HUES48 (cell line): Measurements from ENCODE around the gene FNDC3B.
A peak's percentile ranks its signal among the peaks of the same experiment; 100 is the strongest.
"Not testable (repeated sequence)": the region's sequence is repeated elsewhere in the genome, so short reads cannot be mapped to it uniquely, and the experiment has no call there.

ENCODE experiments used
- H3K27ac ChIP-seq: one replicate; pipeline ENCODE4 v1.7.0; 2013; ENCODE audit warnings: low read depth, low read length, inconsistent platforms
- H3K27me3 ChIP-seq: 2 replicates; pipeline ENCODE4 v1.6.1; 2013; ENCODE audit warnings: mild to moderate bottlenecking, low read length; ENCODE audit not compliant: control insufficient read depth, insufficient read depth
- H3K36me3 ChIP-seq: 2 replicates; pipeline ENCODE4 v1.6.1; 2013; ENCODE audit warnings: low read length; ENCODE audit not compliant: control insufficient read depth, insufficient read depth
- H3K4me1 ChIP-seq: 2 replicates; pipeline ENCODE4 v1.6.1; 2013; ENCODE audit warnings: mild to moderate bottlenecking, low read length; ENCODE audit not compliant: control insufficient read depth, insufficient read depth
- H3K4me3 ChIP-seq: 2 replicates; pipeline ENCODE4 v1.5.1; 2013; ENCODE audit warnings: mild to moderate bottlenecking, low read depth, low read length
- H3K9ac ChIP-seq: 2 replicates; pipeline ENCODE4 v1.6.1; 2013; ENCODE audit warnings: mild to moderate bottlenecking, low read depth, low read length, moderate library complexity
- H3K9me3 ChIP-seq: 2 replicates; pipeline ENCODE4 v1.6.1; 2013; ENCODE audit warnings: low read length; ENCODE audit not compliant: control insufficient read depth, insufficient read depth

Gene FNDC3B

DNA sequence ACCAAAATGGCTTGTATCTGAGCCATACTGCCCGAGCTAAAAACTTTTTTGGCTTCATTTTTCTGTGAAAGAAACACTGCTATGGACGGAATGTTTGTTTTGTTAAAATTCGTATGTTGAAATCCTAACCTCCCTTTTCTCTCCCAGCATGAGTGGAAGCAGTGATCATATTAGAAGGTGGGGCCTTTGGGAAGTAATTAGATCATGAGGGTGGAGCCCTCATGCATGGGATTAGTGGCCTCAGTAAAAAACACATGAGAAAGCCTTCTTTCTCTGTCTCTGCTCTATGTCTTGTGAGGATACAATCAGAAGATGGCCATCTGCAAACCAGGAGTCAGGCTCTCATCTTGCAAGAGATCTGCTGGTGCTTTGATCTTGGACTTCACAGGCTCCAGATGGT lies 7.4 kb upstream of the FNDC3B start:
- Histone ChIP-seq H3K4me3 (no peak overlapping the region), H3K27ac (no peak overlapping the region), H3K36me3 (no peaks in the 10 kb centered on the region), H3K27me3 (no peaks in the 10 kb centered on the region), H3K9me3 (no peaks in the 10 kb centered on the region), H3K4me1 (no peaks in the 10 kb centered on the region), H3K9ac (no peak overlapping the region)

DNA sequence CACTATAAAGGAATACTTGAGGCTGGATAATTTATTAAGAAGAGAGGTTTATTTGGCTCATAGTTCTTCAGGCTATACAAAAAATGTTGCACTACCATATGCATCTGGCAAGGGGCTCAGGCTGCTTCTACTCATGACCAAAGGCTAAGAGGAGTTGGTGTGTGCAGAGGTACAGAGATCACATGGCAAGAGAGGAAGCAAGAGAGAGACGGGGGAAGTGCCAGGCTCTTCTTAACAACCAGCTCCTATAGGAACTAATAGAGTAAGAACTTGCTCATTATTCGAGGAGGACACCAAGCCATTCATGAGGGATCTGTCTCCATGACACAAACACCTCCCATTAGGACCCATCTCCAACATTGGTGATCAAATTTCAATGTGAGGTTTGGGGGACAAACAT lies 6.0 kb upstream of the FNDC3B start:
- Histone ChIP-seq H3K9ac (no peak overlapping the region), H3K36me3 (no peaks in the 10 kb centered on the region), H3K27me3 (no peaks in the 10 kb centered on the region), H3K9me3 (no peaks in the 10 kb centered on the region), H3K4me3 (no peak overlapping the region), H3K27ac (no peak overlapping the region), H3K4me1 (no peaks in the 10 kb centered on the region)

DNA sequence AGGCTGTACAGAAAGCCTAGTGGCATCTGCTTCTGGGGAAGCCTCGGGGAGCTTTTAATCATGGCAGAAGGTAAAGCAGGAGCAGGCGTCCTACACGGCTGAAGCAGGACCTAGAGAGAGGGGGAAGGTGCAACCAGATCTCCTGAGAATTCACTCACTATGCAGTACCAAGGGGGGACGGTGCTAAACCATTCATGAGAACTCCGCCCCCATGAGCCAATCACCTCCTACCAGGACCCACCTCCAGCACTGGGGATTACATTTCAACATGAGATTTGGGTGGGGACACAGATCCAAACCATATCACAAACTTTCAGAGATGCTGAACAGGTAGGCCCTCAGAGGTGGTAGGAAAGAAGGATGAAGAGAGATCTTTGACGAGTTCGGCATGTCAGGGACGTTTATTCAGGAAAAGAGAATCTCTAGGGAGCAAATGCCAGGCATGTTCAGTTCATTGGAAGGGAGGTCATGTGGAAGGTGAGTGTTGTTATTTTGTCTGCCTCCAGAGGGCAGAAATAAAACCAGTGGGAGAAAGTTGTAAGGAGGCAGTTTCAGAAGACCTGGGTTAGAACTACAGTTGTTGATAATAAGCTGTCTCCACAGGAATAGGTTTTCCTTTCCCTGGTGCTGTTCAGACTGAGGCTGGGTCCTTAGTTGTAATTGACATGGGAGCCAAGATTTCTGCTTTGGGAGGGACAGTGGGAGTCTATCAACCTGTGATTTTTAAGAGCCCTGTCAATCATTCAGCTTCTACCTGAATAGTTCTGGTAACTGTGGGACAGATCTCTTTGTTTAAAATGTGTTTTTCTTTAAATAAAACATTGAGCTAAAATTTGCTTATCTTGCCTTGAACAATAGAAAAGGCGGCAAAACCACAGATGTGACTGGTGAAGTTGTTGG lies 4.3 kb upstream of the FNDC3B start:
- Histone ChIP-seq H3K9me3 (no peaks in the 10 kb centered on the region), H3K27me3 (no peaks in the 10 kb centered on the region), H3K36me3 (no peaks in the 10 kb centered on the region), H3K4me3 (no peak overlapping the region), H3K9ac (no peak overlapping the region), H3K27ac (no peak overlapping the region), H3K4me1 (no peaks in the 10 kb centered on the region)

- Histone ChIP-seq H3K27me3 (no peaks in the 10 kb centered on the region), H3K9me3 (no peaks in the 10 kb centered on the region), H3K4me1 (peaks cover 3% of the 10 kb centered on the region; the same call in 1 of the 2 replicates), H3K36me3 (no peaks in the 10 kb centered on the region), H3K4me3 (no peak overlapping the region), H3K27ac (no peak overlapping the region), H3K9ac (no peak overlapping the region)
These were observed 2.7 kb upstream of the FNDC3B start for GRCh38 chr3:172036541-172037215.

- H3K27ac ChIP-seq: peak overlapping the region; percentile 95
- H3K4me1 ChIP-seq: peaks cover 18% of the 10 kb centered on the region
- no peaks in the 10 kb centered on the region for H3K9me3 ChIP-seq
- no peaks in the 10 kb centered on the region for H3K36me3 ChIP-seq
- no peaks in the 10 kb centered on the region for H3K27me3 ChIP-seq
- H3K9ac ChIP-seq: no peak overlapping the region
- peak overlapping the region; percentile 92 for H3K4me3 ChIP-seq
These were observed 461 bp upstream of the FNDC3B start for GRCh38 chr3:172038798-172039435.

DNA sequence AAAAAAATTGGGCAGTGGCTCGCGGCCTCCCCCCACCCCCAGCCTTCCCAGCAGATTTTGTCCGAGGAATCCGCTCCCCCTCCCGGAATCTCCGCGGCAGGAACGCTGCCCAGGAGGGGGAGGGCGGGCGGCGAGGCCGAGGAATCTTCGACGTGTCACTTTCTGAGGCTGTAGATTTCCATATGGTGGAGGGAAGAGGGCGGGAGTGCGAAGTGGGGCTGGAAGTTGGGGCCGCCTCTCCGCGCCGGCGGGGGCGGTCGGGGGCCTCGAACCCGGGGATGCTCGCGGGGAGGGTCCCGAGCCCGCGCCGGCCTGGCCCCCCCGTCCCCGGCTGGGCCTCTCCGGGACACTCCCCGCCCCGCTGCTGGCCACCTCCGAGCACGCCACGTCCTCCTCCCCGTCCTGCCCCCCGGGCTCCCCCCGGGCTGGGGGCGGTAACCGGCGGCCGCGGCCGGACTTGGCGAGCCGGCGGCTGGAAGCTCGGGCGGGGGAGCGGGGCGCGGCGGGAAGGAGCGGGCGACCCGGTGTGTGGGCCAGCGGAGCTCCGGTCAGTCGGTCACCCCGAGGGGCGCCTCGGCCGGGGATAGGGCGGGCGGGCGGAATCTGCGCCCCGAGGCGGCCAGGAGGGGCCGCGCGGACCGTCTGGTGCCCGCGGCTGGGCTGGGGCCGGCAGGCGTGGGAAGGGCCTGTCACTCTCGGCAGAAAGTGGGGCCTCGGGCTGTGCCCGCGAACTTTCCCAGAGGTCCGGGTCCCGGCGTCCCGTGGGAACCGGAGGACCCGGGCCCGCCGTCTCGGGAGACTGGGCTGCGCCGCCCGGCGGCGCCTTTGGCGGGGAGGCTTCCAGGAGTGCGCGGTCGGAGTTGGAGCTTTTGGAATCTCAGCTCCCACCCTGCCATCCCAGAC lies 951 bp downstream of the FNDC3B start:
- Histone ChIP-seq H3K4me1 (peaks cover 31% of the 10 kb centered on the region), H3K27ac (peak overlapping the region; percentile 95), H3K9ac (peak overlapping the region; percentile 90), H3K27me3 (no peaks in the 10 kb centered on the region), H3K4me3 (peak overlapping the region; percentile 92), H3K36me3 (no peaks in the 10 kb centered on the region), H3K9me3 (no peaks in the 10 kb centered on the region)

DNA sequence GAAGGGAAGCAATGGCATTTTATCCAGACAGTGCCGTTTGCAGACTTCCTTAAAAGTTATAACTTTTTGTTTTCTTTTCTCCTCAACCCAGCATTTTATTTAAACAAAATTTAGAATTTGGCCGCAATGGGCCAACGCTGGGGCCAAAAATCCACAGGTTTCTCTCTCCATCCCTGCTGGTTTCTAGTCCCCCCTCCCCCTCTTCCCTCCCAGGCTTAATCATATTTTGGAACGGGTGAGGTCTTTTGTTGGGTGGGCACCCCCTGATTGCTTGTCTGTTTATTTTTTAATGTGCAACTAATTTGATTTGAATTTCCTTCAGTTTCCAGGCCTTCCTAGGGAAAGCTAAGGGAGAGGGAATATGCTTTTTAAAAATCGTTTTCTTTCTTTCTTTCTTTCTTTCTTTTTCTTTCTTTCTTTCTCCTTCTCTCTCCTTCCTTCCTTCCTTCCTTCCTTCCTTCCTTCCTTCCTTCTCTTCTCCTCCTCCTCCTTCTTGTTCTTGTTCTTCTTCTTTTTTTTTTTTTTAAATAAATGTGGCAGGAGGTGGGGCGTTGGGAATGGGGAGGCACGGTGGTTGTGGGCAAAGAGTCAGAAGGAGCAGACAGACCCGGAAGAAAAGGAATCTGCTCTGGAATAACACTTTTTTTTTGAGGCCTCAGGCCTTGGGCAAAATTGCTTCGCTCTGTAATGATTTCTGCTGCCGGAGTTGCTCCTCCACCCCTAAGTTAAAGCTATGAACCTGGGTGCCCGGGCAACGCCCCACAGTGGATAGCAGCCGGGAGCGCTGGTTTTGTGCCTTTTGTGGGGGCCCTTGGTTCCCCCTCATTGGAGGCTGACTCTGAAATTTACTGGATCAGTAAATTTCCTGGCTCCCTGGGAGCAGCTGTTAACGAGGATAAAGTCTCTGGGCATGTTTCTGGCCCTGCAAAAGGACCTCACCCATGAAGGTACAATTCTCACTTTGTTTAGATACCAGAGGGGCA lies 1.9 kb downstream of the FNDC3B start:
- Histone ChIP-seq H3K4me3 (peak overlapping the region; percentile 92), H3K27ac (peak overlapping the region; percentile 95), H3K36me3 (no peaks in the 10 kb centered on the region), H3K4me1 (peaks cover 40% of the 10 kb centered on the region), H3K9ac (peak overlapping the region; percentile 90), H3K27me3 (no peaks in the 10 kb centered on the region), H3K9me3 (no peaks in the 10 kb centered on the region)

DNA sequence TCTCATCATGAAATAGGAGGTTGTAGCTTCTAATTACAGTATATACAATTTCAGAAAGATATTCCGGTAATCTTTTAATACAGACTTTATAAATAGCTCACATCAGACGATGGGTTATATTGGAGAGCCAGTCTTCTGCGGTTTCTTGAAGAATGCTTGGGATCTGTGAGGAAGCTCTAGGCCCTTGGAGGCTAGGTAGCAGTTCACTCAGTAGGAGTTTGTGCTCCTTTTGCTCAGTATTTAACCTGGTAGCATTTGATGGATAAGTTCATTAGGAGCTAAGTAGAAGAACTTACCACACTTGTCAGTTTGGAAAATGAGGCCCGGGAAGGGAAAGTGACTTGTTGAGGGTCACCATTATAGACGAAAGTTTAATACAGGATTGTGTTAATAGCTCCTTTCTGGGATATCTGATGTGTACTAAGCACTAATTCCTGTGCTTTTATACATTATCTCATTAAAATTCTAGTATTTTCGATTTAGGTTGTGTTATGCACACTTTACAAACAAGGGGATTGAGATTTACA lies 2.8 kb downstream of the FNDC3B start:
- Histone ChIP-seq H3K9me3 (no peaks in the 10 kb centered on the region), H3K27ac (no peak overlapping the region), H3K4me3 (peak overlapping the region; percentile 92; the same call in 1 of the 2 replicates), H3K9ac (no peak overlapping the region), H3K27me3 (no peaks in the 10 kb centered on the region), H3K4me1 (peaks cover 49% of the 10 kb centered on the region), H3K36me3 (no peaks in the 10 kb centered on the region)

DNA sequence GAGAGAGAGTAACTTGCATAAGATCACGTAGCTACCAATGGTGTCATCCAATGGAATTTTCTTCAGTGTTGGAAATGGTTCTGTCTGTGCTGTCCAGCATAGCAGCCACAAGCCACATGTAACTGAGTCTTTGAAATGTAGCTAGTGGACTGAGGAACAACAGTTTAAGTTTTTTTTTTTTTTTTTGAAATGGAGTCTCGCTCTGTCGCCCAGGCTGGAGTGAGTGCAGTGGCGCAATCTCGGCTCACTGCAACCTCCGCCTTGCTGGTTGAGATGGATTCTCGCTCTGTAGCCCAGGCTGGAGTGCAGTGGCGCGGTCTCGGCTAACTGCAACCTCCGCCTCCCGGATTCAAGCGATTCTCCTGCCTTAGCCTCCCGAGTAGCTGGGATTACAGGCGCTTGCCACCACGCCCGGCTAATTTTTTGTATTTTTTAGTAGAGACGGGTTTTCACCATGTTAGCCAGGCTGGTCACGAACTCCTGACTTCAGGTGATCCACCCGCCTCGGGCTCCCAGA lies 3.3 kb downstream of the FNDC3B start:
- H3K4me3 ChIP-seq, H3K27me3 ChIP-seq, H3K9ac ChIP-seq, H3K9me3 ChIP-seq, H3K36me3 ChIP-seq, H3K27ac ChIP-seq: not testable (repeated sequence)
- H3K4me1 ChIP-seq: peaks cover 54% of the 10 kb centered on the region
